RWPE1 (cell line): ENCODE results near the gene GRIN2A.

Source experiments
- CTCF ChIA-PET: fragments of 350-600 bp; sonication (Branson Sonifier 250); formaldehyde crosslinking; extraction: SDS; loops from one replicate; lab custom pipeline; 2021; lab: Yijun Ruan, JAX
- POLR2A ChIA-PET: fragments of 400-600 bp; formaldehyde crosslinking; extraction: SDS; loops from one replicate; lab custom pipeline; 2020; ENCODE audit warnings: antibody characterized with exemption; ENCODE audit not compliant: low non-redundant PET; lab: Yijun Ruan, JAX
- DNase-seq: peaks from one replicate; pipeline ENCODE4 v3.0.0; 2012; ENCODE audit warnings: low spot score
- H3K27ac ChIP-seq: fragments of 450-650 bp; 2 replicates; pipeline ENCODE4 v1.5.1; 2017
- TF ChIP-seq, protein P1 (sequence below): fragments of 450-650 bp; conservative IDR thresholded peaks from 2 replicates; pipeline ENCODE4 v1.5.1; 2017; ENCODE audit warnings: low read depth, mild to moderate bottlenecking

GRIN2A gene

DNA sequence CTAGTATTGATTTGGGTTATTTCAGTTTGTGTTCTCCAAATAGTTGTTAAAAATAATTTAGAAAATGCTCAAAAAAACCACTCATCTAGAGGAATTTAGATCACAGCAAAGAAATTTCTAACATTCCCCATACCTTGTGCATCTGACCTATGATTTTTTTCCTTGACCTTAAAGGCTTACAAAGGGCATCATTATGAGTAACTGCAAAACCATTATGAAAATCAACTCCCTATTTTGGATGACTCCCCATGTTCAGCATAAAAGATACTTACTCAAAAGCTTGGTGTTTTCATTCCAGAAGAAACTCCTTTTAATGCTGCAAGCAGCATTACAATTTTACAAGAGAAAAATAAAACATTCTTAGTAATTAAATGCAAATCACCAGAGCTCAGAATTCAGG, 83.2 kb downstream of the GRIN2A start:
- H3K27ac ChIP-seq: no peak overlapping the region
- no peak for DNase-seq
- TF ChIP-seq, protein P1, sequence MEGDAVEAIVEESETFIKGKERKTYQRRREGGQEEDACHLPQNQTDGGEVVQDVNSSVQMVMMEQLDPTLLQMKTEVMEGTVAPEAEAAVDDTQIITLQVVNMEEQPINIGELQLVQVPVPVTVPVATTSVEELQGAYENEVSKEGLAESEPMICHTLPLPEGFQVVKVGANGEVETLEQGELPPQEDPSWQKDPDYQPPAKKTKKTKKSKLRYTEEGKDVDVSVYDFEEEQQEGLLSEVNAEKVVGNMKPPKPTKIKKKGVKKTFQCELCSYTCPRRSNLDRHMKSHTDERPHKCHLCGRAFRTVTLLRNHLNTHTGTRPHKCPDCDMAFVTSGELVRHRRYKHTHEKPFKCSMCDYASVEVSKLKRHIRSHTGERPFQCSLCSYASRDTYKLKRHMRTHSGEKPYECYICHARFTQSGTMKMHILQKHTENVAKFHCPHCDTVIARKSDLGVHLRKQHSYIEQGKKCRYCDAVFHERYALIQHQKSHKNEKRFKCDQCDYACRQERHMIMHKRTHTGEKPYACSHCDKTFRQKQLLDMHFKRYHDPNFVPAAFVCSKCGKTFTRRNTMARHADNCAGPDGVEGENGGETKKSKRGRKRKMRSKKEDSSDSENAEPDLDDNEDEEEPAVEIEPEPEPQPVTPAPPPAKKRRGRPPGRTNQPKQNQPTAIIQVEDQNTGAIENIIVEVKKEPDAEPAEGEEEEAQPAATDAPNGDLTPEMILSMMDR: no peak
- CTCF ChIA-PET: no interaction called here
- POLR2A ChIA-PET: no interaction called here

DNA sequence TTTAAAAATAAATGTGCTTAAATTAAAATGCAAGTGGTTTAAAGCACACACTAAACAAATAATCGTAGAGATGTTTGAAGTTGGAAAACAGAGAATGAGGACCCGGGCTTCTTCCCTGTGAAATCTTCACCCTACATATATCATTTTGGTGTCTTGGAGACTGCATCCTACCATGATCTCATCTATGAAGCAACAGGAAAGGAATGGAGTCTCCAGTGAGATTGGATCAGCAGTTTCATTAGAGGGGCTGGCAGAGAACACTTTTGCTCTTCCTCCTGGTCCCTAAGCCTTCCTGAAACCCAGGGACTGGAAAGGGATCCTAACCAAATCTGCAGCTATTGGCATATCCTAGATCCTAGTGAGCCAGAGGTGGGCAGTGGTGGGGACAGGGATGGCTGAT, 85.0 kb downstream of the GRIN2A start:
- POLR2A ChIA-PET: no interaction called here
- CTCF ChIA-PET: no interaction called here
- TF ChIP-seq, protein P1: no peak
- DNase-seq: no peak
- no peak overlapping the region for H3K27ac ChIP-seq

DNA sequence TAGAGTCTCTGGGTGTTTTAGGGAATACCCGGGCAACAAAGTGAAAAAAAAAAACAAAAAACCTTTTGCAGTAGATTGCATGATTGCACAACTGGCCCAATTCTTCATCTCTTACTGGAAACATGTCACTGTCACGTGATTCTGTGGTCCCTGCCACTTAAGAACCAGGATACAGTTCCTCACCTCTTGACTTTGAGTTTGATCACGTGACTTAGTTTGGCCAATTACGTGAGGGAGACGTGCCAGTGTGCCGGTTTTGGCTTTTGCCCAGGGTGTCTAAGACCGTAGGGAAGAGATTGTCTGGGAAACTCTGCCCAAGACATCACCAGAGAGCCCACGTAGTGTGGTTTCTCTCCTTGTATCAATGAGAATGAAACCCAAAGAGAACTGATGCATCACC, 88.7 kb downstream of the GRIN2A start:
- CTCF ChIA-PET: interaction anchor here (0.6 to 1.2 kb wide), 2 partner anchors 14 to 87 kb away, joined by 3 to 4 read pairs; no protein-coding TSS in a partner anchor
- TF ChIP-seq, protein P1: no peak
- DNase-seq: no peak
- POLR2A ChIA-PET: no interaction called here
- H3K27ac ChIP-seq: no peak overlapping the region

DNA sequence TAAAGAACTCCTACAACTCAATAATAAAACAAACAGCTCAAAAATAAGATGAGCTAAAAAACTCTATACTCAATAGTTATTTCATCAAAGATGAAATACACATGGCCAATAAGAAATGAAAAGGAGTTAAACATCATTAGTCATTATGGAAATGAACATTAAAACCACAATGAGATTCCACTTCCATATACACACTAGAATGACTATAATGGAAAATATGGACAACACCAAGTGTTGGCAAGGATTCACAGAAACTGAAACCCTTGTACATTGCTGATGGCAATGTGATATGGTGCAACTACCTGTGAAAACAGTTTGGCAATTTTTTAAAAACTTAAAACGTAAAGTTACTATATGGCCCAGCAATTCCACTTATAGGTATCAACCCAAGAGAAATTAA, 91.4 kb downstream of the GRIN2A start:
- ChIA-PET POLR2A (no interaction called here), CTCF (no interaction called here)
- no peak for DNase-seq
- no peak overlapping the region for H3K27ac ChIP-seq
- TF ChIP-seq, protein P1: no peak

DNA sequence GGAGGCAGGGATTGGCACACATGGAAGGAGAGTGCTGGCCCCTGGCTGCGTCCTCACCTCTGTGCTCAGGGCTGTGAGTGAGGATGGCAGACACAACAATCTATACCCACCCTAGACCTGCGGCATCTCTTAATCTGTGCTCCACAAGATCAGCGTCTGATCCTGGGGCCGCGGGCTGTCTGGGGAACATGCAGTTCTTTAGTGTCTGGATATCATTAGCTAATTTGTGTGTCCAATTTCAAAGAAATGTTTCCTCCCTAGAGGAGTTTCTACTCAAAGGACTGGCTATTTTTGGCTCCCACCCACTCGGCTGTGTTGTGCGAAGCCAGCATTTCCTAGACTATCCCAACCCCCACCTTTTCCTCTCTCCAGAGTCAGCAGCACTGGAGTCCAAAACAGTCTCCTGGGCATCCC, 93.8 kb downstream of the GRIN2A start:
- TF ChIP-seq, protein P1: no peak
- ChIA-PET POLR2A (no interaction called here), CTCF (no interaction called here)
- DNase-seq: no peak
- no peak overlapping the region for H3K27ac ChIP-seq

GRCh38 chr16:10087151-10087550, 95.1 kb downstream of the GRIN2A start:
- H3K27ac ChIP-seq: no peak overlapping the region
- ChIA-PET POLR2A (no interaction called here), CTCF (no interaction called here)
- no peak for DNase-seq
- TF ChIP-seq, protein P1: no peak

- H3K27ac ChIP-seq: no peak overlapping the region
- CTCF ChIA-PET: no interaction called here
- TF ChIP-seq, protein P1: no peak
- DNase-seq: no peak
- POLR2A ChIA-PET: no interaction called here
Measured at GRCh38 chr16:10086620-10087019, 95.6 kb downstream of the GRIN2A start.
